ENCODE measurements around the gene TYMP. TPM values are rescaled to one million over a fixed set of nuclear protein-coding genes. Genes with fewer than 3 reads are reported as not detected.

Gene TYMP
- total RNA-seq, 1 experiment from 2014 or later = 0.58 TPM

GRCh38 chr22:50483556-50483955, 46.3 kb downstream of the TYMP start:
- no peak for TF ChIP-seq EZH2 (IDR thresholded peaks at IDR 0.05; ENCODE audit: borderline replicate concordance, low read depth, low read length, poor library complexity, severe bottlenecking)
- ChIA-PET CTCF (no interaction called here), POLR2A (ENCODE audit: low non-redundant PET) (no interaction called here)
- DNase-seq (ENCODE audit: low spot score) = no peak
- BruUV-seq (replicated peaks) = no TSS peak
- peaks cover 10% of the 10 kb centered on the region for H3K27me3 ChIP-seq (replicated peaks; ENCODE audit: insufficient read depth, low read depth, low read length, poor library complexity)
- H3K36me3 ChIP-seq (ENCODE audit: insufficient read depth, low read length, poor library complexity, severe bottlenecking) = no peaks in the 10 kb centered on the region
- no peak overlapping the region for H3K27ac ChIP-seq (ENCODE audit: low read depth, low read length, poor library complexity, severe bottlenecking)
- peaks cover 7% of the 10 kb centered on the region for H3K4me1 ChIP-seq (ENCODE audit: insufficient read depth, low read length, poor library complexity, severe bottlenecking)
- no peak overlapping the region for H3K4me3 ChIP-seq (ENCODE audit: low read depth, low read length, poor library complexity, severe bottlenecking)
- intact Hi-C loops (cut with micrococcal nuclease; ENCODE audit: unreplicated experiment) = no loop called here
- H3K9me3 ChIP-seq (ENCODE audit: low read depth, low read length, poor library complexity, severe bottlenecking) = no peaks in the 10 kb centered on the region

DNA sequence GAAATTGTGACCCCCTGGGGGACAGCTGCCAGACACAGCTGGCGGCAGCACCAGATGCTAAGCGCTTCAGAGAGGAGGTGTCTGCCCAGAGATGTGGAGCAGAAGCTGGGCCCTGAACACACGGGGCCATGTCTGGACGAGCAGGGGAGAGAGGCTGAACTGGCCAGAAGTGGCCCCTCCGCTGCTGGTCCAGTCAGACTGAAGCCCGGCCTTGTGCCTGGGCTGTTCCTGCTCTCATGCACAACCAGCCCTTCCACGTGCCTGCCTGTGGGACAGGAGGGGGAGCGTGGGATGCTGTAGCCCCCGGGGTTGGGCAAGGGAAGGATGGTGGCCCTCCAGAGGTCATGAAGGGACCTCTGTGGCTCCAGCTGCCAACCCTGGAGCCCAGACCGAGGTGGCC, 46.7 kb downstream of the TYMP start:
- H3K27me3 ChIP-seq (replicated peaks; ENCODE audit: insufficient read depth, low read depth, low read length, poor library complexity) = peaks cover 10% of the 10 kb centered on the region
- ChIA-PET CTCF (no interaction called here), POLR2A (ENCODE audit: low non-redundant PET) (no interaction called here)
- intact Hi-C loops (cut with micrococcal nuclease; ENCODE audit: unreplicated experiment) = no loop called here
- no peak for DNase-seq (ENCODE audit: low spot score)
- H3K27ac ChIP-seq (ENCODE audit: low read depth, low read length, poor library complexity, severe bottlenecking) = no peak overlapping the region
- H3K9me3 ChIP-seq (ENCODE audit: low read depth, low read length, poor library complexity, severe bottlenecking) = no peaks in the 10 kb centered on the region
- H3K4me3 ChIP-seq (ENCODE audit: low read depth, low read length, poor library complexity, severe bottlenecking) = peak overlapping the region; percentile 82
- no peaks in the 10 kb centered on the region for H3K36me3 ChIP-seq (ENCODE audit: insufficient read depth, low read length, poor library complexity, severe bottlenecking)
- no TSS peak for BruUV-seq (replicated peaks)
- TF ChIP-seq CTCF (conservative IDR thresholded peaks at IDR 0.05; ENCODE audit: low read depth, low read length) = no peak
- no peak for TF ChIP-seq EZH2 (IDR thresholded peaks at IDR 0.05; ENCODE audit: borderline replicate concordance, low read depth, low read length, poor library complexity, severe bottlenecking)
- peaks cover 7% of the 10 kb centered on the region for H3K4me1 ChIP-seq (ENCODE audit: insufficient read depth, low read length, poor library complexity, severe bottlenecking)

- intact Hi-C loops (cut with micrococcal nuclease; ENCODE audit: unreplicated experiment) = no loop called here
- peak overlapping the region; percentile 77 for H3K27ac ChIP-seq (ENCODE audit: low read depth, low read length, poor library complexity, severe bottlenecking)
- peaks cover 10% of the 10 kb centered on the region for H3K27me3 ChIP-seq (replicated peaks; ENCODE audit: insufficient read depth, low read depth, low read length, poor library complexity)
- no peaks in the 10 kb centered on the region for H3K36me3 ChIP-seq (ENCODE audit: insufficient read depth, low read length, poor library complexity, severe bottlenecking)
- no peak for TF ChIP-seq CTCF (conservative IDR thresholded peaks at IDR 0.05; ENCODE audit: low read depth, low read length)
- TF ChIP-seq EZH2 (IDR thresholded peaks at IDR 0.05; ENCODE audit: borderline replicate concordance, low read depth, low read length, poor library complexity, severe bottlenecking) = no peak
- ChIA-PET POLR2A (ENCODE audit: low non-redundant PET) (no interaction called here), CTCF (no interaction called here)
- no TSS peak for BruUV-seq (replicated peaks)
- H3K4me1 ChIP-seq (ENCODE audit: insufficient read depth, low read length, poor library complexity, severe bottlenecking) = peaks cover 7% of the 10 kb centered on the region
- H3K9me3 ChIP-seq (ENCODE audit: low read depth, low read length, poor library complexity, severe bottlenecking) = no peaks in the 10 kb centered on the region
- no peak for DNase-seq (ENCODE audit: low spot score)
- peak overlapping the region; percentile 82 for H3K4me3 ChIP-seq (ENCODE audit: low read depth, low read length, poor library complexity, severe bottlenecking)
These were observed 47.4 kb downstream of the TYMP start for GRCh38 chr22:50482107-50483074.
